GM21723 (cell line): ENCODE measurements around the gene KCNIP1.

ENCODE experiments used
- ATAC-seq: cut with Tn5 transposase; IDR thresholded peaks from one replicate; pipeline ENCODE4 v1.9.1; 2021; ENCODE audit warnings: mild to moderate bottlenecking, moderate library complexity; ENCODE audit not compliant: unreplicated experiment

The KCNIP1 gene

GRCh38 chr5:170694911-170695310 lies 191.1 kb downstream of the KCNIP1 start:
- no peak for ATAC-seq

GRCh38 chr5:170697031-170697430 lies 193.2 kb downstream of the KCNIP1 start:
- no peak for ATAC-seq

- no peak for ATAC-seq
Measured at GRCh38 chr5:170700503-170700902, 196.7 kb downstream of the KCNIP1 start.

- ATAC-seq = no peak
Measured at GRCh38 chr5:170701334-170701733, 197.5 kb downstream of the KCNIP1 start.

- ATAC-seq = no peak
Measured at GRCh38 chr5:170704417-170705192, 200.8 kb downstream of the KCNIP1 start.

GRCh38 chr5:170709640-170710039 lies 205.8 kb downstream of the KCNIP1 start:
- ATAC-seq = no peak

- ATAC-seq = no peak
Measured at GRCh38 chr5:170711300-170711699, 207.5 kb downstream of the KCNIP1 start.

GRCh38 chr5:170715141-170715540 lies 211.3 kb downstream of the KCNIP1 start:
- no peak for ATAC-seq

- no peak for ATAC-seq
Measured at GRCh38 chr5:170716396-170716795, 212.6 kb downstream of the KCNIP1 start.

GRCh38 chr5:170719551-170719950 lies 215.7 kb downstream of the KCNIP1 start:
- ATAC-seq = no peak

- ATAC-seq = no peak
Measured at GRCh38 chr5:170720179-170720578, 216.4 kb downstream of the KCNIP1 start.

GRCh38 chr5:170720984-170721383 lies 217.2 kb downstream of the KCNIP1 start:
- ATAC-seq = no peak

- no peak for ATAC-seq
Measured at GRCh38 chr5:170721681-170722080, 217.9 kb downstream of the KCNIP1 start.

- ATAC-seq = no peak
Measured at GRCh38 chr5:170722316-170722715, 218.5 kb downstream of the KCNIP1 start.

GRCh38 chr5:170731052-170731451 lies 227.2 kb downstream of the KCNIP1 start:
- ATAC-seq = no peak

GRCh38 chr5:170732685-170733084 lies 228.9 kb downstream of the KCNIP1 start:
- no peak for ATAC-seq

GRCh38 chr5:170736966-170737365 lies 233.1 kb downstream of the KCNIP1 start:
- ATAC-seq = no peak

- ATAC-seq = no peak
Measured at GRCh38 chr5:170737591-170737990, 233.8 kb downstream of the KCNIP1 start.

- ATAC-seq = no peak
Measured at GRCh38 chr5:170738840-170739239, 235.0 kb downstream of the KCNIP1 start.

- no peak for ATAC-seq
Measured at GRCh38 chr5:170739446-170739845, 235.6 kb downstream of the KCNIP1 start.

GRCh38 chr5:170740551-170741205 lies 236.9 kb downstream of the KCNIP1 start:
- no peak for ATAC-seq

- ATAC-seq = no peak
Measured at GRCh38 chr5:170741801-170742200, 238.0 kb downstream of the KCNIP1 start.

GRCh38 chr5:170743876-170744212 lies 240.0 kb downstream of the KCNIP1 start:
- no peak for ATAC-seq
